AG08395 (cell line): Measurements from ENCODE around the gene ASRGL1.
"Not testable (repeated sequence)": the region's sequence is repeated elsewhere in the genome, so short reads cannot be mapped to it uniquely, and the experiment has no call there.

ENCODE experiments used
- DNase-seq: peaks from one replicate; pipeline ENCODE4 v3.0.0; 2012; ENCODE audit warnings: mixed read lengths, low spot score

Gene ASRGL1

GRCh38 chr11:62337303-62338181 lies at the start of gene ASRGL1:
TSS of gene ASRGL1 (plus strand) at chr11:62337448. CDS start at chr11:62337978, 530 bp downstream.
- DNase-seq, result peak; percentile 88

DNA sequence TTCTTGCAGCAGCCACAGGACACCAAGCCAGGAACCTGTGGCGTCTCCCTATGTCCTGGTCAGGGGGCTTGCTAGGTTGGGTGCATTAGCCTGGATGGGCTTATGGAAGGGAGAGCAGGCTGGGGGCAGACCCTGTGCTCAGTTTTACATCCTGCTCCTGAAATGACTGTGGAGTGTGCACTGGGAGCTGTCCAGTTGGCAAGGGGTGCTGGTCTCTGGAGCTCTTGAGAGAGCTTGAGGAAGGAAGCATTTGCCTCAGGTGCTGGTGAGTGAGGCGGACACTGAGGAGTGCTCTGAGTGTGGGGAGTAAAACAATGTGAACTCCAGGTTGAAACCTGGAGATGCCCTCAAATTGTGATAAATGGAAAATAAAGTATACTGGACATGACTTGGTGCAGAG lies 41.7 kb upstream of the ASRGL1 start:
- peak; percentile 22 for DNase-seq

- no peak for DNase-seq
Measured at GRCh38 chr11:62298975-62299374, 38.3 kb upstream of the ASRGL1 start, which contains the start of gene SCGB1D4. TSS of gene SCGB1D4 (minus strand) at chr11:62299075. CDS start at chr11:62299010, 65 bp downstream.

DNA sequence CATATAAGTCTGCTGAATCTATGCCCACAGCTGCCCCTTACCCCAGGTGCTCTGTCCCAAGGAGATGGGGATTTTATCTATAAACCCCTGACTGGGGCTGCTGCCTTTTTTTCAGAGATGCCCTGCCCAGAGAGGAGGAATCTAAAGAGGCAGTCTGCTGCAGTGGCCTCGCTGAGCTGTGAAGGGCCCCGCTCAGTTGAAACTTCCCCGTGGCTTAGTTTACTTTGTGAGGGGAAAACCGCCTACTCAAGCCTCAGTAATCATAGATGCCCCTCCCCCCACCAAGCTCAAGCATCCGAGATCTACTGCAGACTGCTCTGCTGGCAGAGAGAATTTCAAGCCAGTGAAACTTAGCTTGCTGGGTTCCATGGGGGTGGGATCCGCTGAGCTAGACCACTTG lies 31.0 kb upstream of the ASRGL1 start:
- DNase-seq, result no peak

- DNase-seq, result no peak
Measured at GRCh38 chr11:62307950-62308349, 29.3 kb upstream of the ASRGL1 start.

DNA sequence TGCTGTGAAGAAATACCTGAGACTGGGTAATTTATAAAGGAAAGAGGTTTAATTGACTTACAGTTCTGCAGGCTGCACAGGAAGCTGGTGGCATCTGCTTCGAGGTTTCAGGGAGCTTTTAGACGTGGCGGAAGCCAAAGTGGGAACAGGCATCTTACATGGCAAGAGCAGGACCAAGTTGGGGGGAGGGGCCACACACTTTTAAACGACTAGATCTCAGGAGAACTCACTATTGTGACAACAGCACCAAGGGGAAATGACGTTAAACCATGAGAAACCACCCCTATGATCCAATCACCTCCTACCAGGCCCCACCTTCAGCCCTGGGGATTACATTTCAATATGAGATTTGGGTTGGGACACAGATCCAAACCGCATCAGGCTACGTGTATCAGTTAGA lies 27.3 kb upstream of the ASRGL1 start:
- DNase-seq, result no peak

DNA sequence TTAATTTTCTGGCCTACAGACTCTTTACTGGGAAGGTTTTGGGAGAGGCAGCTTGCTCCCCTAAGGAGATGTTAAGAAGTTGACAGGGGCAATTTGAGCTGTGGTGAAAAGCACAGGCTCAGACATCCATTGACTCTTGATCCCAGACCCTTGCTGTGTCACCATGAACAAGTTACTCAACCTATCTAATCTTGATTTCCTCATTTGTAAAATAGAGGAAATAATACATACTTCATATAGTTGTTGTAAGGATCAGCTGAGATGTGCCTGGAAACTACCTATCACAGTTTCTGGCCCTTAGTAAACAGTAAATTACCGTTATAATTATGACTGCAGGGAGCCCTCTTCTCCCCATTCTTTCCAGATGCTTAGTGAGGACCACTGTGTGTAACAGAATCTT lies 21.8 kb upstream of the ASRGL1 start:
- DNase-seq, result no peak

GRCh38 chr11:62322524-62322923 lies 14.7 kb upstream of the ASRGL1 start:
- DNase-seq, result no peak

DNA sequence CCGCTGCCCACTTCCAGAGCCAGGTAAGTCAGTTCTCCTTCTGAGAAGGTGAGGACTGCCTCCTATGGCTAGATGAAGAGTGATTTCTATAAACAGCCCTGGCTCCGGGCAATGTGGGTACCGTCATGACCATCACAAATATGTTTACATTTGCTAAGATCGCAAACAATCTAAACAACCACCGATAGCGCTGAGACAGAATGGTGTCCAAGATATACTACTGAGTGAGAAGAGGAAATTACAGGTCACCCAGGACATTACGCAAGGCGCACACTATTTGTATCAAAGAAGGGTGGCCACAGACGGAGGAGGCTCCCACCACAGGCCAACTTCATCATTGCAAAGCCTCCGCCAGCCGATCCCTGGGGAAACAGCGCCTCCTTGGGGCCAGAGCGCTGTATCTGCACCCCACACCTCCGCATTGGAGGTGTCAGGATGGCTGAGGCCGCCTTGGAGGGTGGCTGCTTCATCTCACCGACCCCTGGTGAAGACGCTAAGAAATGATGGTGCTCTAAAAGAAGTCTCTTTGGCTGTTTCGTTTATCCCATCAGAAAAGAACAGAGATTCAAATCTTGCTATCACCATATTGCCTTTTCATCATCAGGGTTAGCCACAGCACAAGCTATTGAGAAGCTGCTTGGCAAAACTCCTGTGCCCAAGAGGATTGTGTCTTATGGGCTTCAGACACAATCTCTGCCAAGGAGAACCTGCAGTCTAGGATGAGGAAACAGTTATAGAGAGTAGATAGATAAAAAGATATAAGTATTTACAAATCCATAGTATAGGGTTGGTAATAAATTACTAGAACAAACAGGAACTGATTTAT lies 12.3 kb upstream of the ASRGL1 start:
- DNase-seq, result peak; percentile 40

GRCh38 chr11:62325781-62326180 lies 11.5 kb upstream of the ASRGL1 start:
- DNase-seq, result not testable (repeated sequence)

GRCh38 chr11:62326719-62327118 lies 10.5 kb upstream of the ASRGL1 start:
- DNase-seq, result not testable (repeated sequence)

GRCh38 chr11:62327541-62327940 lies 9.7 kb upstream of the ASRGL1 start:
- DNase-seq, result not testable (repeated sequence)

GRCh38 chr11:62331264-62331663 lies 6.0 kb upstream of the ASRGL1 start:
- not testable (repeated sequence) for DNase-seq

DNA sequence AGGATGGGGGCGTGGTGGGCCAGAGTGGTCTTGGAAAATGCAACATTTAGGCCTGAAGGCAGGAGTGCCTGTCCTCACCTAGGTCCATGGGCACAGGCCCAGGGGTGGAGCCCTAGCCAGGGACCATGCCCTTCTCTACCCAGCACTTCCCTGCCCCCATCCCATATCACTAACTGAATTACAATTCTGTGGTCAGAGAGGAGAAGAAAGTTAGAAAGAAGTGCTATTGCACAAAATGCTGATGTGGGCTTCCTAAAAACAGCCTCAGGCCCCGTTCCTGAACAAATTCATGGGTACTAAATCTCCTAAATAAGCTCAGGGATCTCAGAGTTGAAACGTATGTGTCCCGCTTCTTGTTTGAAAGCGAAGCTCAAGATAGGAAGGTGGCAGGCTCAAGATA lies 3.5 kb upstream of the ASRGL1 start:
- no peak for DNase-seq

DNA sequence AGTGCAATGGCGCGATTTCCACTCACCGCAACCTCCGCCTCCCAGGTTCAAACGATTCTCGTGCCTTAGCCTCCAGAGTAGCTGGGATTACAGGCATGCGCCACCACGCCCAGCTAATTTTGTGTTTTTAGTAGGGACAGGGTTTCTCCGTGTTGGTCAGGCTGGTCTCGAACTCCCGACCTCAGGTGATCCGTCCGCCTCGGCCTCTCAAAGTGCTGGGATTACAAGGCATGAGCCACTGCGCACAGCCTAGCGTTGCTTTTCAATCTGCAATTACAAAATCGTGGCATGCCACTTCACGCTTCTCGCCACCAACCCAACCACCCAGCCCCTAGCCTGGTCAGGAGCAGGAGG lies 322 bp upstream of the ASRGL1 start:
- DNase-seq, result not testable (repeated sequence)

DNA sequence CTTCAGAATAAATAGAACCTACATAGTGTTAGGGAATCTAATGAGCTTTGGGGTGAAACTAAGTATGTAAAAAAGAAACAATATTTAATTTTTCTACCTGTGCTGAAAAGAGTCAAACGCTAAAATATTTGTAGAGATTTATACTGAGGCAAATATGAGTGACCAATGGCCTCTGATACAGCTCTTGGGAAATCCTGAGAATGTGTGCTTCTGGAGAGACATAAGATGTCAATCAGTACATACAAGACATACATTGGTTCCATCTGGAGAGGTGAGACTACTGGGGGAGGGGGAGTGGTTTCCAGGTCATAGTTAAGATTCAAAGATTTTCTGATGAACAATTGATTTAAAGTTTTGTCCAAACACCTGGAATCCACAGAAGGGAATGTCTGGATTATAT lies 970 bp downstream of the ASRGL1 start:
- no peak for DNase-seq

GRCh38 chr11:62340269-62340901 lies 3.1 kb downstream of the ASRGL1 start:
- peak; percentile 57 for DNase-seq

DNA sequence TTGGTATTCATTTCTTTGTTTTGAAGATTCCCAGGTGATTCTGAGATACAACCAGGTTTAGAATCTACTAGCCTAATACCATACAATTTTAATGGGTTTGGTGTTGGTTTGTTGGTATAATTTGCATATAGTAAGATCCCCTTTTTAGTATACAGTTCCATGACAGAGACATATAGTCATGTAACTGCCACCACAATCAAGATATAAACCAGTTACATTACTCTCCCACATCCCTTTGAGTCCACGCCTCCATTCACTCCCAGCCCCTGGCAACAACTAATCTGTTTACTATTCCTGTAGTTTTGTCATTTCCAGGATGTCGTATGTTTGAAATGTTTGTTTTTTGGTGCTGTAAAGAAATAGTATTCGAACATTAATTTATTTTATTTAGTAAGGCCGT lies 4.3 kb downstream of the ASRGL1 start:
- DNase-seq, result no peak

GRCh38 chr11:62343646-62344190 lies 6.5 kb downstream of the ASRGL1 start:
- DNase-seq, result not testable (repeated sequence)

DNA sequence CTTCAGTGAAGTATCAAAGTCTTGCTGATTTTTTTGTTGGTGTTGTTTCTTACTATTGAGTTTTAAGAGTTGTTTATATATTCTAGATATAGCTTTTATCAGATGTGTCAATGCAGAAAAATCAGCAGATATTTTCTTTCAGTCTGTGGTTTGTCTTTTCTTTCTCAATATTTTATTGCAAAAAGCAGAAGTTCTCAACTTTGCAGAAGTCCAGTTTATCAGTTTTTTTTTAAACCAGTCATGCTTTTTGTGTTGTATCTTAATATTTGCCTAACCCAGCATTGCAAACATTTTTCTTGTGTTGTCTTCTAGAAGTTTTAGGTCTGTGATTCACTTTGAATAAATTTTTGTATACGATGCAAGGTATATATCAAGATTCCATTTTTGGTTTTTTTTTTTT lies 7.0 kb downstream of the ASRGL1 start:
- DNase-seq, result no peak

GRCh38 chr11:62345861-62346260 lies 8.6 kb downstream of the ASRGL1 start:
- no peak for DNase-seq
